HG03457 (cell line): Measurements from ENCODE around the gene TRIM17.

Source experiments
- ATAC-seq: cut with Tn5 transposase; IDR thresholded peaks from one replicate; pipeline ENCODE4 v1.9.1; 2021; ENCODE audit warnings: moderate number of reproducible peaks; ENCODE audit not compliant: unreplicated experiment

The TRIM17 gene

DNA sequence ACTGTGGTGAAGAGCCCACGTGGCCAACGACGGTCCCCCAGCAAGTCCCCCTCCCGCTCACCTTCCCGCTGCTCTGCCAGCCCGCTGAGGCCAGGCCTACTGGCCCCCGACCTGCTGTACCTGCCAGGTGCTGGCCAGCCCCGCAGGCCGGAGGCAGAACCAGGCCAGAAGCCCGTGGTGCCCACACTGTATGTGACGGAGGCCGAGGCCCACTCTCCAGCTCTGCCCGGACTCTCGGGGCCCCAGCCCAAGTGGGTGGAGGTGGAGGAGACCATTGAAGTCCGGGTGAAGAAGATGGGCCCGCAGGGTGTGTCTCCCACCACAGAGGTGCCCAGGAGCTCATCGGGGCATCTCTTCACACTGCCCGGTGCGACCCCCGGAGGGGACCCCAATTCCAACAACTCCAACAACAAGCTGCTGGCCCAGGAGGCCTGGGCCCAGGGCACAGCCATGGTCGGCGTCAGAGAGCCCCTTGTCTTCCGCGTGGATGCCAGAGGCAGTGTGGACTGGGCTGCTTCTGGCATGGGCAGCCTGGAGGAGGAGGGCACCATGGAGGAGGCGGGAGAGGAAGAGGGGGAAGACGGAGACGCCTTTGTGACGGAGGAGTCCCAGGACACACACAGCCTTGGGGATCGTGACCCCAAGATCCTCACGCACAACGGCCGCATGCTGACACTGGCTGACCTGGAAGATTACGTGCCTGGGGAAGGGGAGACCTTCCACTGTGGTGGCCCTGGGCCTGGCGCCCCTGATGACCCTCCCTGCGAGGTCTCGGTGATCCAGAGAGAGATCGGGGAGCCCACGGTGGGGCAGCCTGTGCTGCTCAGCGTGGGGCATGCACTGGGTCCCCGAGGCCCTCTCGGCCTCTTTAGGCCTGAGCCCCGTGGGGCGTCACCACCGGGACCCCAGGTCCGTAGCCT lies 56.8 kb downstream of the TRIM17 start:
- ATAC-seq: no peak

DNA sequence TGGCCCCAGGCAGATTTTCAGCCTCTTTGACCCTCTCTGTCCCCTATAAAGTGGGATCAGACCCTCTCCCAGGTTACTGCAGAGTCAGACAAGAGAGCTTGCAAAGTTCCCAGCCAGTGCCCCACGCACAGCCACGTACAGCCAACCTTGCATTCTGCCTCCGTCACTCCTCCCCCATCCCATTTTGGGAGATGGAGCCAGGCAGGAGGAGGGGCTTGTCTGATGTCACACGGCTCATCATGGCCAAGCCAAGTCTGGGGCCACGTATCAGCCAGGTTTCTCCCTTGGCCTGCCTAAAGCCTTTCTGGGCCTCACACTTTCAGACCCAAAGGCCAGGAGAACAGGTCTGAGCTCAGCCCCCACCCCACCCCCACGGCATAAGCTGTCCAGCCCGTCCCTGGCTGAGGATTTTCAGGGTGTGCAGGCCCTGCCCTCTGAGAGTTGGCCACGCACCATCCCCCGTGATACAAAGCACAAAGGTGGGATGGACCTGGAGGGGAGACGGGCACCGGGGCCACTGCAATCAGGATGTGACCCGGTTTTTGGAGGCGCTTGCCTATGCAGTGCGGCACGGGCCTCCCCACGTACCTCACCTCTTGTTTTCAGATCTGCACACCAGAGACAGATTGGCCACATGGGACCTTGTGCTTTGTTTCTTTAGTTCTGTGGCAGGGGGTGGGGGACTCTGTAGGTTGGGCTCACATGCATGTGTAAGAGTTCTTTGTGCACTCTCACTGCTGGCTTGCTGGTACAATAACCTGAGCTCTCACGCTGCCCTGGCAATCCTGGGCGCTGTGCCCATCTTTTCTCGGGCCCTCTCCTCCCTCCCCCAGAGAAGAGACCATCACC lies 57.7 kb downstream of the TRIM17 start:
- no peak for ATAC-seq

DNA sequence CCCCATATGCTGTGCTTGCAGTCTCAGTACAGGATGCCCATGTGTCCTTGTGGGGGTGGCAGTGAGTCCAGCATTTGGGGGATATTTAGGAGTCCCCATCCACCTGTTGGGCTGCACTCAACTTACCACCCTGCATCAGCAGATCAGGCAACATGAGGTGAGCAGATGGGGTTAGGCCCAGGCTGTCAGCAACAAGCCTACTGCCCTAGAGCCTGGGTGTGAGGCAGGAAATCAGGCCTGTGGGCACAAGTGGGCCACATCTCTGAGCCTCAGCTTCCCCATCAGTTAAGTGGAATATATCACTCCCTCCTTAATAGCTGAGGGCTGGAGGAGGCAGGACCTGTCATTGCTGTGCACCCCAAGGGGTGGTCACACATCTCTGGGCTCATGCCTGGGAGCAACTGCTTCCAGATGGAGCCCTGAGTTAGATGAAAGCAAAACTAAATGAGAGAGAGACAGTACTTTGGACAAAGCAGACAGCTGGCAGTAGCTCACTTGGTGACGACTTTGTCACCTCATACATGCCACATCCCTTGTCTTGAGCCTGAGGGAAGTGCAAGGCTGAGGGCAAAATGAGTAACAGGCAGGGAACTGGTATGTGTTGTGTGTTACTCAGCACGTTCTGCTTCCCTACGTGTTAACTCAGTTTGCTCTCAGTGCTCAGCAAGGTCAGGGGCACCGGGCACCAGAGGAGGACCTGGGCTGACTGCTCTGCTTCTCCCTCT lies 58.5 kb downstream of the TRIM17 start:
- no peak for ATAC-seq
